ENCODE measurements around the gene APOBEC3B. TPM values are rescaled to one million over a fixed set of nuclear protein-coding genes. Genes with fewer than 3 reads are reported as not detected.
"Not testable (repeated sequence)": the region's sequence is repeated elsewhere in the genome, so short reads cannot be mapped to it uniquely, and the experiment has no call there.

APOBEC3B gene
- polyA plus RNA-seq, 4 donors = 5.5 to 11.4 (median 7.1) TPM

GRCh38 chr22:38950527-38951295 is 31.4 kb upstream of the APOBEC3B start:
- no peak for DNase-seq (ENCODE audit: low read depth in 4 of 4, low spot score in 3 of 4)

GRCh38 chr22:38951734-38952133 is 30.4 kb upstream of the APOBEC3B start:
- DNase-seq (ENCODE audit: low read depth in 4 of 4, low spot score in 3 of 4) = no peak

- no peak for DNase-seq (ENCODE audit: low read depth in 4 of 4, low spot score in 3 of 4)
Measured at GRCh38 chr22:38952281-38952993, 29.7 kb upstream of the APOBEC3B start.

GRCh38 chr22:38953091-38953490 is 29.1 kb upstream of the APOBEC3B start:
- DNase-seq (ENCODE audit: low read depth in 4 of 4, low spot score in 3 of 4) = no peak

- DNase-seq (ENCODE audit: low read depth in 4 of 4, low spot score in 3 of 4) = no peak
Measured at GRCh38 chr22:38953577-38954413, 28.4 kb upstream of the APOBEC3B start.

- no peak for DNase-seq (ENCODE audit: low read depth in 4 of 4, low spot score in 3 of 4)
Measured at GRCh38 chr22:38954414-38955043, 27.6 kb upstream of the APOBEC3B start.

GRCh38 chr22:38955250-38955905 is 26.8 kb upstream of the APOBEC3B start:
- DNase-seq (ENCODE audit: low read depth in 4 of 4, low spot score in 3 of 4) = no peak

- DNase-seq (ENCODE audit: low read depth in 4 of 4, low spot score in 3 of 4) = no peak
Measured at GRCh38 chr22:38955926-38956325, 26.2 kb upstream of the APOBEC3B start.

- DNase-seq (ENCODE audit: low read depth in 4 of 4, low spot score in 3 of 4) = no peak
Measured at GRCh38 chr22:38956551-38956950, 25.6 kb upstream of the APOBEC3B start.

GRCh38 chr22:38957046-38957770 is 24.9 kb upstream of the APOBEC3B start, which contains the start of gene APOBEC3A:
Gene APOBEC3A (plus strand): TSS chr22:38957609. CDS start chr22:38957692, 83 bp downstream.
- no peak for DNase-seq (ENCODE audit: low read depth in 4 of 4, low spot score in 3 of 4)

GRCh38 chr22:38957808-38958650 is 24.1 kb upstream of the APOBEC3B start:
- DNase-seq (ENCODE audit: low read depth in 4 of 4, low spot score in 3 of 4) = no peak

- not testable (repeated sequence) for DNase-seq (ENCODE audit: low read depth in 4 of 4, low spot score in 3 of 4)
Measured at GRCh38 chr22:38958651-38958943, 23.6 kb upstream of the APOBEC3B start.

- DNase-seq (ENCODE audit: low read depth in 4 of 4, low spot score in 3 of 4) = no peak
Measured at GRCh38 chr22:38959590-38959989, 22.6 kb upstream of the APOBEC3B start.

- DNase-seq (ENCODE audit: low read depth in 4 of 4, low spot score in 3 of 4) = not testable (repeated sequence)
Measured at GRCh38 chr22:38960673-38961072, 21.5 kb upstream of the APOBEC3B start.

GRCh38 chr22:38963291-38963738 is 18.8 kb upstream of the APOBEC3B start:
- not testable (repeated sequence) for DNase-seq (ENCODE audit: low read depth in 4 of 4, low spot score in 3 of 4)

- DNase-seq (ENCODE audit: low read depth in 4 of 4, low spot score in 3 of 4) = no peak
Measured at GRCh38 chr22:38963872-38964271, 18.3 kb upstream of the APOBEC3B start.

- DNase-seq (ENCODE audit: low read depth in 4 of 4, low spot score in 3 of 4) = no peak
Measured at GRCh38 chr22:38964306-38964705, 17.8 kb upstream of the APOBEC3B start.

- no peak for DNase-seq (ENCODE audit: low read depth in 4 of 4, low spot score in 3 of 4)
Measured at GRCh38 chr22:38964989-38965388, 17.2 kb upstream of the APOBEC3B start.
